Stimulated activated CD8-positive, alpha-beta memory T cell treated with anti-CD3 and anti-CD28 coated beads, Interleukin-7, amount 100 ng/mL, for 48 hours (primary cell): ENCODE measurements around the gene CLPSL1.

Source experiments
- DNase-seq, 2 donors: peaks; one replicate each; pipeline ENCODE4 v3.0.0-alpha.2; 2020; ENCODE audit warnings: low read depth in 1 of 2; ENCODE audit errors: extremely low read depth in 1 of 2

The CLPSL1 gene

DNA sequence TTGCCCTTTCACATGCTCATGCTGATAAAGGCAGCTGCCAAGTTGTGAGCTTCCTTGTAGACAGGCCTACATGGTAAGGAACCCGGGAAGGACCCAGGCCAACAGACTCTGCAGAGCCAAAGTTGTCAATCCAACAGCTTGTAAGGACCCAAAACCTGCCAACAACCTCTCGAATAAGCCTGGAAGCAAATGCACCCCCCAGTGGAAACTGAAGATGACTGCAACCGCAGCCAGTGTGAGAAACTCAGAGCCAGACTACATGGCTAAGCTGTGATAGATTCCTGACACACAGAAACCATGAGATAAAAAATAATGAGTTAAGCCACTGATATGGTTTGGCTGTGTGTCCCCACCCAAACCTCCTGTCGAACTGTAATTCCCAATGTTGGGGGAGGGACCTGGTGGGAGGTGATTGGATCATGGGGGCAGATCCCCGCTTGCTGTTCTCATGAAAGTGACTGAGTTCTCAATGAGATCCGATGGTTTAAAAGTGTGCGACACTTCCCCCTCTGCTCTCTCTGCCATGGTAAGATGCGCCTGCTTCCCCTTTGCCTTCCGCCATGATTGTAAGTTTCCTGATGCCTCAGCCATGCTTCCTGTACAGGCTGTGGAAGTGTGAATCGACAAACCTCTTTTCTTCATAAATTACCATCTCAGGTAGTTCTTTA lies 23.2 kb upstream of the CLPSL1 start:
- no peak for DNase-seq

DNA sequence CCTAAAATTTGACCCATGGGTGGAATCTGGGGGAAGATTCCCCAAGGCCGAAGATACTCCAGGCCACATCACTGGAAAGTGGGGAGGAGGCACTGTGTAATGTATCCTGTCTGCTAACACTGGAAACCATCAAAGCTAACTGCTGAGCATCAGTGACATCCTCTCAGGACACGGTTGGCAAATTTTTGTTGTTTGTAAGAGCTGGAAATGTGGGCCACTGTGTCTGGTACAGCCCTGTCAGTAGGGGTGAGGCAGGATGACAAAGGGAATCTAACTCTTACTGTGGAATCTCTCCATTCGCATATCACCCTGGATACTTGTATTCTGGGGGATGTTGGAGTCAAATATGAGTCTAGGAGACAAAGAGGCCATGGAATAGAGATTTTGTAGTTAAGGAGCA lies 21.4 kb upstream of the CLPSL1 start:
- no peak for DNase-seq

DNA sequence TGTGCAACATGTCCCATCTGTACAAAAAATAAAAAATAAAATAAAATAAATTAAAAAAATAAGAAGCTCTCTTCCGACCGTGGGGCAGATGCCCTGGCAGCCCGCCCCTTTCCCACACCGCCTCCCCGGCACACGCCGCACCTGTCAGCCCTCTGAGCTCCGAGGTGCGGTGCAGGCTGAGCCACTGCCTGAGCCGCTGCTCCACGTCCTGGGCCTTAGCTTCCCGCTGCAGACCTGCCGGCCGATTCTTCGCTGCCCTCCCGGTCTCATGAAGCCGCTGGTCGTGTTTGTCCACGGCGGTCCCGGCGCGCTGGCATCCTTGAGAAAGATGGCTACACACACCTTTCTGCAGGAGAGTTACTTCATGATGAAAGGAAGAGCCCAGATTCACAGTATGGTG lies 15.1 kb upstream of the CLPSL1 start:
- DNase-seq: no peak

DNA sequence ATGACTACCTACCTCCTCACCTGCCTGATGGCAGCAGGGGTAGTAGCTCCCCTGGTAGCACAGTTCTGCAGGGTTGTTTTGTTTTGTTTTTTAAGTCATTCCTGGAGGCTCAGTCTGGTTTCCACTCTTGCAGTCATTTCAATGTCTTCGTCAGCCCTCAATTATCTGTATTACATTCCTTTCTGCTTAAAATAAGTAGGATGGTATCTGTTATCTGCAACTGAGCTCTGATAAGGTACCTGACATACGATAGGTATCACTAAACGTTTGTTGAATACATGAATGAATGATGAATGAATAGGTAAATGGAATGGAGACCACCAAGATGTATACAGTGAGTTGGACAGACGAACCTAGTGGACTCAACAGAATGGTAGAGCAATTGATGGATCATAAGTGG lies 11.6 kb upstream of the CLPSL1 start:
- DNase-seq: no peak

DNA sequence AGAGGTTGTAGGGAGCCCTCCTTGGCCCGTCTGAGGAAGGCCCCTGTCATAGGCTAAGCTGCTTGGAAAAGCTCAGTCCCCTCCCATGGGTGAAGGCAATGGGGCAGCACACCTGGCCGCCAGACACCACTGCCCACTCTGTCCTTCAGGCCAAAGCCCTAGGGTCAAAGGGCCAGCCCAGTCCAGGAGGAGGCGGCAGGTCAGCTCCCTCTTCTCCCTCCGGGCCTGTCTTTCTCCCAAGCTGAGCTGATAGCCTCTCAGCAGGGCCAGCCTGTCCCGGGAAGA lies 9.5 kb upstream of the CLPSL1 start:
- no peak for DNase-seq

GRCh38 chr6:35774116-35774794 lies 6.6 kb upstream of the CLPSL1 start:
- no peak for DNase-seq

GRCh38 chr6:35775031-35775430 lies 5.8 kb upstream of the CLPSL1 start:
- no peak for DNase-seq

DNA sequence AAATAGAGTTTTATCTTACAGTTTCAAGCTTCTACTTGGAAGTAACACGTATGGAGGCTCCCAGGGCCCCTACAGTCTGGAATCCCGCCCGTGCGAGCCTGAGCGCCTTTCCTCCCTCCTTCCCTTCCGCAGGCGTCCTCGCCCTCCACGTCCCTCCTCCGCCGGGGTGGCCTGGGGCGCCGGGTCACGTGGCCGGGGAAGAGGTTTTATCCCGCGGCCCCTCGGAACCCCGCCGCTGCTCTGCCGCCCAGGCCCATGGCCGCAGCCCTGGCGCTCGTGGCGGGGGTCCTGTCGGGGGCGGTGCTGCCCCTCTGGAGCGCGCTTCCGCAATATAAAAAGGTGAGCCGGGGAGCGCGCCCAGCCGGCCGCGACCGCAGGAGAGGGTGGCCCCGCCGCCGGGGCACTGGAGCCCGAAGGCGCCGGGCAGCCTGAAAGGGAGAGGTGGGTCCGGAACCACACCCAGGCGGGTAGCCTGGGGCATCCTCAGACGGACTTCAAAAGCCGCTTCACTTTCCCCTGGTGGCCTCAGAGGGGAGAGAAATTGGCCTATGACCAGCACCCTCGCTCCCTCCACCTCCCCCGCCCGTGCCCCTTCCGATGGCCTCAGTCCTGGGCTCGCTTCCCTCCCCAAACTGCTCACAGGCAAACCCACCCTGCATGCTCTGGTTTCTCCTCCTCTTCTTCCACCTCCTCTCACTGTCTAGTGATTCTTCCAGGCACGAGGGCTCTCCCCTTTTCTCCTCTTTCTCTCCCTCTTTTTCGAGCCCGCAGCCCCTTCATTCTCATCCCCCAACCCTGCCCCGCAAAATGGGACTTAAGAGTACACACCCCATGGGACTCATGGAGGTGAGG lies 4.2 kb upstream of the CLPSL1 start, which contains the start of gene CLPSL2:
TSS of gene CLPSL2 (plus strand) at position 235 of the 852 bp plus-strand sequence. CDS start at position 256, 21 bp downstream.
- no peak for DNase-seq

GRCh38 chr6:35777356-35778102 lies 3.3 kb upstream of the CLPSL1 start:
- no peak for DNase-seq

GRCh38 chr6:35778437-35778836 lies 2.4 kb upstream of the CLPSL1 start:
- no peak for DNase-seq

DNA sequence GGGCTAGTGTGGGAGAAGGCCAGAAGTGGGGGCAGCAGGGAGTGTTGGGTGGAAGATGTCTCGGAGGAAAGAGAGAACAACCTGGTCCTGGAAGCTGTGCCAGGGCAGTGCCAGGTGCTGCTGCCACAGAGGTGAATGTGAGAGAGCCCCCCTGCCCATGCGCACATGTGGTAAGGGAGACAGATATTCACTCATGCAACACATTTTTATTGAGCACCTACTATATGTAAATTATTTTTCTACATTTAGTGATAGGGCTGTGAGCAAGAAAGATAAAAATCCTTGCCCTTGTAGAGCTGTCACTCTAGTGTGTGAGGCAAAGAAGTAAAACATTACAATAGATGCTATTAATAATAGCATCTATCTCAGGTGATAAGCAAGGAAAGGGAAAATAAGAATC lies 471 bp downstream of the CLPSL1 start:
- no peak for DNase-seq

GRCh38 chr6:35782424-35782823 lies 1.6 kb downstream of the CLPSL1 start:
- no peak for DNase-seq

GRCh38 chr6:35784200-35784599 lies 3.4 kb downstream of the CLPSL1 start:
- no peak for DNase-seq

DNA sequence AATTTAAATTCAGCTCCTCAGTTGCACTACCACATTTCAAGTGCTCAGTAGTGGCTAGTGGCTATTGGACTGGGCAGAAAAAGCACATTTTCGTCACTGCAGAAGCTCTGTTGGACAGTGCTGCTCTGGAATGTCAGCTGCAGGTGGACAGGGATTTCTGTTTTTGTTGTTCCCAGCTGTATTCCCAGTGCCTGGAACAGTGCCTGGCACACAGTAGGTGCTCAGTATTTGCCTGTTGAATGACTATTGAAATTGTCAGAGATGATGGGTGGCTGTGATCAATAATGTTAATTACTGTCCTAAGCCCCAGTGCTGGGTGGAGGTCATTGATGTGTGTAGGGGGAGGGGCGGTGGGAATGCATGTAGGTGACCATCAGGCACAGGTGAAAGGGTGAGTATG lies 5.5 kb downstream of the CLPSL1 start:
- DNase-seq: no peak

- no peak for DNase-seq
Observed at GRCh38 chr6:35786810-35787209, 6.0 kb downstream of the CLPSL1 start.

GRCh38 chr6:35787266-35788218 lies 6.7 kb downstream of the CLPSL1 start:
- no peak for DNase-seq

GRCh38 chr6:35788423-35788982 lies 7.7 kb downstream of the CLPSL1 start:
- DNase-seq: no peak

- DNase-seq: no peak
Observed at GRCh38 chr6:35790683-35791082, 9.9 kb downstream of the CLPSL1 start.

DNA sequence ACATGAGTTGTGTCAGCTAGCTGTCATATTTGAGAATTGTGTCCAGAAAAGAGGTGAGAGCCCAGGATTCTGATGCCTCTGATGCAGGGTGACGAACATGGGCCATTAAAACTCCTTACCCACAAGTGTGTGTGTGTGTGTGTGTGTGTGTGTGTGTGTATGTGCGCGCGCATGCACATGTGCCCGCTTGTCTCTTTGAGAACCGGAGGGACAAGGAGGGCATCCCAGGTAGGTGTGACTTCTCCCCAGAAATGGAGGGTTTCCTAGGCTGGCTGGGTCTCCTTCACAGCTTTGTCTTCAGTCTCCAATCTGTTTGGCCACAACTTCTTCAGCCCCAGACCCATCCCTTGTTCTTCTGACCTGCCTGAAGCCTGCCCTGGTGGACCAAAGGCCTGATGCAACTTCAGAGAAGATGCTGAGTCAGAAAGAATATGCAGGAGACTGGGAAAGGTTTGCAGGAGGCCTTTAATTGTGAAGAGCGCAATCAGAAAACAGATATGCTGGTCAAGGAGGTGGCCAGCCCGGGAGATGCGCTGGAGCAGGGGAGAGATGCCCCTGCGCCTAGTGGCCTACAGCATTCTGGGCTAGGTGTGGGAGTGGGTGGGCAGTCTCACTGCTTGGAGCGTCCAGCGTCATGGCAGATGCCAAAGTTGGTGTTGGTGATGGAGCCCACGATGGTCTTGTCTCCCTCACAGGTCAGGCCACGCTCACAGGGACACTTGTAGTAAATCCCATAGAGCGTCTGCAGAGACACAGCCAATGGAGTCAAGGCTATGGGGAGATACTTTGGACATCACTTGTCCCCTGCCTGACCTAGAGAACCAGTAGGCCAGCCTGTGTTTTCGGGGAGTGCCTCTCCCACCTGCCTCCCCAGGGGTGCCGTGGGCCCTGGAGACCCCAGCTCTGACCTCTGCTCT lies 14.0 kb downstream of the CLPSL1 start:
- no peak for DNase-seq
